ENCODE results near the gene NIPBL.

Gene NIPBL

GRCh38 chr5:37103302-37103701, 226.7 kb downstream of the NIPBL start:
- DNase-seq = no peak

- no peak for DNase-seq
Measured at GRCh38 chr5:37109338-37109737, 232.8 kb downstream of the NIPBL start.

DNA sequence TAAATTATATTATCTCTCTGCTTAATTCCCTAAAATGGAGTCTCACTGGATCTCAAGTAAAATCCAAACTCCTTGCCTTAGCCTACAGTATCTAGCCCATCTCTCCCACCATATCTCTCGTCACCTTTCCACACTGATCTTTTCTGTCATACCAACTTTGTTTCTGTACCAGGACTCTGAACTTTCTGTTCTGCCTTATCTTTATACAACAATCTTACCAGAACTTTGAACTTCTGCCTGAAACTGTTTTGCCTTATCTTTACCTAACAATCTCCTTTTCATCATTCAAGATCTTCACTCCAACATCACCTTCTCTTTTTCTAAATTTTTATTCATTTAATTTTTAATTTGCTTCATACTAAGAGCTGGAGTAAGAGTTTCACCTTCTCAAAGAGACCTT, 233.6 kb downstream of the NIPBL start:
- no peak for DNase-seq

GRCh38 chr5:37111426-37112382, 235.1 kb downstream of the NIPBL start:
- no peak for DNase-seq

GRCh38 chr5:37112383-37112991, 235.9 kb downstream of the NIPBL start:
- no peak for DNase-seq
